Right cardiac atrium (tissue), 5 donors: ENCODE results near the gene SYNJ1. TPM values are rescaled to one million over a fixed set of nuclear protein-coding genes. Genes with fewer than 3 reads are reported as not detected.

Experiments
- ATAC-seq, 2 donors: fragments of 200-7000 bp; cut with Tn5 transposase; one replicate each; pipeline versions ENCODE4 v1.8.0 to v1.9.1; 2020; ENCODE audit warnings: moderate library complexity in 2 of 2, mild to moderate bottlenecking in 1 of 2
- DNase-seq, 3 donors: peaks; one replicate each; pipeline ENCODE4 v3.0.0-alpha.2; 2020
- H3K27ac ChIP-seq: one replicate; pipeline ENCODE4 v1.5.1; 2013; ENCODE audit warnings: mild to moderate bottlenecking, low read length, control low read depth, moderate library complexity
- H3K27me3 ChIP-seq: one replicate; pipeline ENCODE4 v1.6.1; 2013; ENCODE audit not compliant: control insufficient read depth, insufficient read depth
- H3K4me1 ChIP-seq: one replicate; pipeline ENCODE4 v1.6.1; 2013; ENCODE audit warnings: low read length; ENCODE audit not compliant: control insufficient read depth, insufficient read depth
- H3K4me3 ChIP-seq: one replicate; pipeline ENCODE4 v1.5.1; 2013; ENCODE audit warnings: low read length, control low read depth
- H3K9me3 ChIP-seq: one replicate; pipeline ENCODE4 v1.6.1; 2013; ENCODE audit warnings: low read length; ENCODE audit not compliant: control insufficient read depth
- WGBS: extraction: QIAGEN DNeasy Blood & Tissue Kit; methylation state at CpG from one replicate; pipeline ENCODE4 v1.1.7; 2013; 5-methylcytosine and 5-hydroxymethylcytosine counted together
- intact Hi-C, 4 donors: fragments of 100-400 bp; cut with DNase I; formaldehyde crosslinking; loops; one replicate each; pipeline versions ENCODE4 v1.11.0 to v1.14.0; 2022 to 2023
- polyA plus RNA-seq: library from polyadenylated mRNA; stranded (reverse); fragments of 200-250 nt; gene quantifications from one replicate; pipeline ENCODE4 v1.2.3, GENCODE V29; 2013
- total RNA-seq, 4 donors: library from RNA; stranded (reverse); fragmentation: NEBNext Ultra II Directional; extraction: Animal tissue kit (Norgen Biotek cat#: 25700); gene quantifications; one replicate each; pipeline ENCODE4 v1.2.1, GENCODE V29; 2021
- donor health status: healthy with polysubstance abuse.
- donor health status: DM: no; HTN: yes; CAD: no.
- donor health status: DM: no; HTN: no; CAD: no.
- donor health status: DM: no; HTN: yes; CAD: no; lungs with severe emphysema.
- donor health status: DM: yes; HTN: yes; CAD: no.

Gene SYNJ1
- total and polyA plus RNA-seq, 5 donors, result 5.8 to 16.9 (median 15.5) TPM

DNA sequence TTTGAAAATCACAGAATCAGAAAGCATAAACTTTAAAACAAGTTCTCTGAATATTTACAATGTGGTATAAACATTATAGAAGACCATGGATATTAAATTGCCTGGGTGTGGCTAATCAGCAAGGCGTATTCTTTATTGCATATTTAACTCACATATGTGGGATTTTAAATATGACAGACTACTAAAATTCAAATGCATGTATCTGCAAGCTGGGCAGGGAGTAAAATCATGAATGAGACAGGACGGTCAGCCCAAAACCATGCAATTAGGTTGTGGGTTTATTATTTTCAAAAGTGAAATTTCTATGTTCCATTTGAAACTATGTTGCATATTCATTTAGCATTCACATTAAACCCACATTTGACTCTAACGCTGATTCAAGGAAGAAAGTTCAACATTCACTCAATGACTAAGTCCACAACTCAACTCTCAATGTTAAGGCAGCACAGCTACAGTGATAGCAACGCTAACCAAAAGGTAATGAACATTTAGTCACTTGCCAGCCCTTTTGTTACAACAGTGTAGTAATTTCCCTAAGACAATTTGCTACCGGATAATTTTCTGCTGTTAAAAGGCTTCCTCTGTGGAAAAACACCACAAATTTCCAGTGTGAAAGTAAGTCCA lies 6.3 kb upstream of the SYNJ1 start:
- DNase-seq (no peak), ATAC-seq (no peak)
- H3K4me3 ChIP-seq, result no peak overlapping the region
- no peak overlapping the region for H3K27ac ChIP-seq
- no peaks in the 10 kb centered on the region for H3K9me3 ChIP-seq
- intact Hi-C loops, result loop anchor here in 1 of 4 donors (5.0 kb wide), 1 partner anchor 33 kb away; no protein-coding TSS in a partner anchor
- no peaks in the 10 kb centered on the region for H3K4me1 ChIP-seq
- H3K27me3 ChIP-seq, result no peaks in the 10 kb centered on the region
- 92% methylated on average over 5 of the region's 5 CpGs for WGBS

DNA sequence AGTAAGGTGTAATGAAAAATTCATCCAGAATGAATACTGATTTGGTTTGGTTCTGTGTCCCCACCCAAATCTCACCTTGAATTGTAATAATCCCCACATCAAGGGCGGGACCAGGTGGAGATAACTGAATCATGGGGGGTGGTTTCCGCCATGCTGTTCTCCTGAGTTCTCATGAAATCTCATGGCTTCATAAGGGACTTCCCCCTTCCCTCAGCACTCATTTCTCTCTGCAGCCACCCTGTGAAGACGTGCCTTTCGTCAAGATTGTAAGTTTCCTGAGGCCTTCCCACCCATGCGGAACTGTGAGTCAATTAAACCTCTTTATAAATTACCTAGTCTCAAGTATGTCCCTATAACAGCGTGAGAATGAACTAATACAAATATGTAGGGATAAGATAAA lies 5.5 kb upstream of the SYNJ1 start:
- Histone ChIP-seq H3K27me3 (no peaks in the 10 kb centered on the region), H3K9me3 (no peaks in the 10 kb centered on the region), H3K4me3 (no peak overlapping the region), H3K27ac (no peak overlapping the region), H3K4me1 (no peaks in the 10 kb centered on the region)
- WGBS, result 96% methylated on average over 6 of the region's 6 CpGs
- intact Hi-C loops, result loop anchor here in 1 of 4 donors (5.0 kb wide), 1 partner anchor 34 kb away; no protein-coding TSS in a partner anchor
- no peak for ATAC-seq
- no peak for DNase-seq

DNA sequence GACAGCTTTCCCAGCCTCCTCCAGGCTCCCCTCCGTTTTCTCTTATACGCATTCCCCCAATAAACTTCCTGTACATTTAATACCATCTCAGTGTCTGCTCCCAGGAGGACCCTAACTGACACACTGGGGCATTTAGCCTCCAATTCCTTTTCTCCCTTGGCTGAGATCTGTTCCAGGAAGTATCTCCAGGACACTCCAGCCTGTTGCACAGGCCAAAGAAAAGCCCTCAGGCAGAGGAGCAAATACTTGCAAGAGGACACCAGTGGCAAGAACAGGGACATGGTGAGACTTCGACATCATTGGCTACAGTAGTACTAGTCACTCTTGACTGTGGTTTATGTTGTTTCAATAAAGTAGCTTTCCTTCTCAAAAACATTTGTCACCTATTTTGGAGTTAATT lies 4.7 kb upstream of the SYNJ1 start:
- Histone ChIP-seq H3K27me3 (no peaks in the 10 kb centered on the region), H3K9me3 (no peaks in the 10 kb centered on the region), H3K4me1 (no peaks in the 10 kb centered on the region), H3K27ac (no peak overlapping the region), H3K4me3 (no peak overlapping the region)
- WGBS, result 86% methylated on average over 3 of the region's 3 CpGs
- intact Hi-C loops, result loop anchor here in 1 of 4 donors (5.0 kb wide), 1 partner anchor 35 kb away; no protein-coding TSS in a partner anchor
- no peak for ATAC-seq
- DNase-seq, result no peak

DNA sequence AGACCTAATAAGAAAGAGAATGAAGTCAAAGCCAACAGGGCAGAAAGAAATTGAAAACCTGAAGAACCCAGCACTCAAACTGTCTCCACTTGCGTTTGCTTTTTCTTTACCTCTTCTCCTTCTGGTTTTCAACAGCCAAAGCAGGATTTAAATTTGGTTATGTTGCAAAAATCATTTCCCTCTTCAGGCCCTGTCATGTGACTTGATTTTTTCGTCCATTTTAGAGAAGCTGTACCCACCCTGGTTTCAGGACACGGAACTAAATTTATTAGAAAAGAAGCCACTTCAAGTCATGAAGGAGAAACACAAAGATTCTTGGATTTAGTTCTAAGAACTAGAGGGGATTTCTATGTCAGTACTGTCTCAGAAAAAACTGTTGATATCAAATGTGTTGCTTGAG lies 1.0 kb upstream of the SYNJ1 start:
- no peak for DNase-seq
- ATAC-seq, result no peak
- intact Hi-C loops, result no loop called here
- Histone ChIP-seq H3K27ac (no peak overlapping the region), H3K4me1 (peaks cover 3% of the 10 kb centered on the region), H3K27me3 (no peaks in the 10 kb centered on the region), H3K4me3 (peak overlapping the region; percentile 81), H3K9me3 (no peaks in the 10 kb centered on the region)
- WGBS, result 62% methylated on average over 3 of the region's 3 CpGs

DNA sequence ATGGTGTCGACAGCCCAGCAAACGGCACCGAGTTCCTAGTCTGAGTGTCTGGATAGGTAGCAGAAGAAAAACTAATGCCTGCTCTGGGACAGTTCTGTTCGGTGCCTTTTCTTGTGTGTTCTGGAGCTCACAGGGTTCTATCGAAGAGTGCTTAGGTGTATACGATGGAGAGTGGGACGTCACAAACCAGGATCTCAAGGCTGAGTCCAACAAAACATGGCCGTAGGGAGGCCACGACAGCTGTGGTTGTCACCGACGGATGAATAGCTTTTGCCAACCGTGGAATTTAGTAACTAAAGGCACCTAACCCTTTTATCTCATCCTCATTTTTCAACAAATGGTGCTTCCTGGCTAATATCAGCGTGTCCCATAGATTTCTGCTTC lies 635 bp upstream of the SYNJ1 start:
- Histone ChIP-seq H3K27ac (peak overlapping the region; percentile 66), H3K27me3 (no peaks in the 10 kb centered on the region), H3K4me3 (peak overlapping the region; percentile 81), H3K9me3 (no peaks in the 10 kb centered on the region), H3K4me1 (peaks cover 3% of the 10 kb centered on the region)
- DNase-seq (no peak), ATAC-seq (no peak)
- intact Hi-C loops, result no loop called here
- 4% methylated on average over 13 of the region's 13 CpGs for WGBS

DNA sequence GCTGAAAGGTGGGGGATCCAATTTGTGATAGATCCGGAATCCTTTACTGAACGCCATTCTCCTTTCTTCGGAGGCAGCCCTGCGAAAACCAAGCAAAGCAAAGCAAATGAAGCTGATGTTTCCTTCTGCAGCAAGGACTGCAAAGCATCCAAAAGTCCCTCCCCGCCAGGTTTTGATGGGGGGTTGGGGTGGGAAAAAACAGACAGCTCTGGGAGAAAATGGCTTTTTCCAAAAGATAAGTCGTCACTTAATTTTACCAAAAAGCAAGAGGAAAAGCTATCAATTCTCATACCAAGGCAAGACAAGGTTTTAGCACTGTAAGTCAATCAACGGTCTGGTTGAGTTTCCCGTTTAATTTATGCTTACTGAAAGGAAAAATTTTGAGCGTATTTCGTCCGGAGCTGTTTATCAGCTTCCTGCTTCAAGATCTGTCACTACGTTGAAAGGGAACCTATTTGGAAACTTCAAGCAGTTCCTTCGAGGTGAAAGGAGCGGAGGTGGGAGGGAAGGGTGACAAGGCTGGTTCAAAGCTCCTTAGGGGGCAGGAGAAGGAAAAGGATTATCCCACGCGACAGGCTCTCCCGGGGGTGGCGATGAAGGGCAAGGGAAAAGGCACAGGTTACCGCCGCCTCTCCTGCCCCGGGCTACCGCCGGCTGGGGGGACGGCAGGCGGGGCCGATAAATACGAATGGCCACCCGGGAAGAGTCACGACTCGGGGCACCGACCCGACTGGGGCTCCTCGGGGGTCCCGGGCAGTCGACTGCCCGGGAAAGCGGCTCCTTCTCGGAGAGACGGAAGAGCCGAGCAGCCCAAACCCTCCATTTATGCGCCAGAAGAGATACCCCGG lies 750 bp downstream of the SYNJ1 start:
- H3K27ac ChIP-seq, result peak overlapping the region; percentile 85
- H3K27me3 ChIP-seq, result no peaks in the 10 kb centered on the region
- DNase-seq (peak in 2 of 3 donors; percentile 45 to 59), ATAC-seq (peak; percentile 26 to 56)
- no peaks in the 10 kb centered on the region for H3K9me3 ChIP-seq
- peak overlapping the region; percentile 81 for H3K4me3 ChIP-seq
- intact Hi-C loops, result loop anchor here in 1 of 4 donors (2.0 kb wide), 1 partner anchor 44 kb away; the partner anchor contains the start of gene PAXBP1
- H3K4me1 ChIP-seq, result peaks cover 3% of the 10 kb centered on the region
- WGBS, result under 1% methylated on average over 42 of the region's 42 CpGs

DNA sequence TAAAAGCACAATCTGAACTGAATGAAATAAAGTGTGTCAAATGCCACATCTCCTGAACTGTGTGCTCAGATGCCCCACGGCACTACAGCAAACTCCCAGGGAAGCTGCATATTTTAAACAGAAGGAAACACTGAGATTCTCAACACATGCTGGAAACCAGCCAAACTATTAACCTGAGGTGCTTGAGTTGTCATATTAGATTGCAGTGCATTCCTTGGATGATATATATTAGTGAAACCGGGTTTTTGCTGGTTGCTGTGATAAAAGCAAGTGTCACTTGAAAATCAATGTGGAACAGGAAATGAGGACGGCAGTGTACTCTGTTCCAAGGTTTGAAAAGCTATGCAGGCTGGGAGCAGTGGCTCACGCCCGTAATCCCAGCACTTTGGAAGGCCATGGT lies 8.7 kb downstream of the SYNJ1 start:
- no peaks in the 10 kb centered on the region for H3K27me3 ChIP-seq
- intact Hi-C loops, result no loop called here
- DNase-seq, result no peak
- no peak for ATAC-seq
- no peaks in the 10 kb centered on the region for H3K9me3 ChIP-seq
- H3K4me1 ChIP-seq, result no peaks in the 10 kb centered on the region
- H3K4me3 ChIP-seq, result no peak overlapping the region
- no peak overlapping the region for H3K27ac ChIP-seq
- 68% methylated on average over 5 of the region's 5 CpGs for WGBS

DNA sequence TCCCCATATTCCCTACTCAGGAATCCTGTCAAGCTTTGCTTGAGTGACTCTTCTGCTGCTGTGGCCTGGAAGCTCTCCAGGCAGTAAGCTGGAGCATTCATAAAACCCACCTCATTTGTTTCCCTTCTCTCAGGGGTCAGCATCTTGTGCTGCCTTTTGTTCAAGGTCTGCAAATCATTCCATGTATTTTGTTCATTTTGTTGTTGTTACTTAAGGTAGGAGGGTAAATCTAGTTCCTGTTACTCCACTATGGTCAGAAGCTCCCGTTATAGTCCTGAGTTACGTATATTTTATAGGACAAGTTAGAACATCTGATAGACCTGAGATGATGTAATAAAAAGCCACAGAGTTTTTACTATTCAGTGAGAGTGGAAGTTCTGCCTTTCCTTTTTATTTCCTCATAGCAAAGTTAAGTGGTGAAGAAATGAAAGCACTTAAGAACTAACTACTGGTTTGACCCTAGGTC lies 9.9 kb downstream of the SYNJ1 start:
- Histone ChIP-seq H3K4me1 (no peaks in the 10 kb centered on the region), H3K27ac (no peak overlapping the region), H3K4me3 (no peak overlapping the region), H3K9me3 (no peaks in the 10 kb centered on the region), H3K27me3 (no peaks in the 10 kb centered on the region)
- 85% methylated on average over 2 of the region's 2 CpGs for WGBS
- ATAC-seq (no peak), DNase-seq (no peak)
- intact Hi-C loops, result no loop called here

DNA sequence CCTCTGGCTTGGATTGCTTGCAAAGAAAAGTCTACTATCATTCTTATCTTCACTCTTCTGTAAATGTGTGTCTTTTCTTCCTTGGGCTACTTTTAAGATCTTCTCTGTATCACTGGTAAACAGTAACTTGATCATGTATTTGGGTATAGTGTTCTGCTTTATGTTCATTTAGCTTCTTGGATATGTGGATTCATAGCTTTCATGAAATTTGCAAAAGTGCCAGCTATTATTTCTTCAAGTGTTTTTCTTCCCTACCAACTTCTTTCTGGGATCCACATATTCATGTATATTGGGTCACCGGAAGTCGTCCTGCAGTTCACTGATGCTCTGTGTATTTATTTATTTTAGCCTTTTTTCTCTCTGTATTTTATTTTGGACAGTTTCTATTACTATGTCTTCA lies 11.3 kb downstream of the SYNJ1 start:
- no peak for DNase-seq
- Histone ChIP-seq H3K27me3 (no peaks in the 10 kb centered on the region), H3K4me3 (no peak overlapping the region), H3K4me1 (no peaks in the 10 kb centered on the region), H3K27ac (no peak overlapping the region), H3K9me3 (no peaks in the 10 kb centered on the region)
- WGBS, result 97% methylated on average over 2 of the region's 2 CpGs
- intact Hi-C loops, result no loop called here
- no peak for ATAC-seq

DNA sequence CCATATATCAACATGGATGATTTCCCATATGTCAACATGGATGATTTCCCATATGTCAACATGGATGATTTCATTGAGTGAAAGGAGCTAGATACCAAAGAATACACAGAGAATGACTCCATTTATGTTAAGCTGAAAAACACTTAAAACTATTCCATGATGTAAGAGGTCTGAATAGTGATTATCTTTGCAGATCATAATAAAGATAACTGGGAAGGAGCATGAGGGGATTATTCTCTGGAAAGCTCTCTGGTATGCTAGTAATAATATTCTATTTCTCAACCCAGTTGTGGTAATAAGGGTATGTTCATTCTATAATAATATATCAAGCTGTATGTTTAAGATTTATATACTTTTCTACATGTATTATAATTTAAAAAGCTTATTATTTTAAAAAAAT lies 14.1 kb downstream of the SYNJ1 start:
- H3K4me1 ChIP-seq, result no peaks in the 10 kb centered on the region
- no peak for ATAC-seq
- no peak overlapping the region for H3K4me3 ChIP-seq
- no peaks in the 10 kb centered on the region for H3K27me3 ChIP-seq
- H3K9me3 ChIP-seq, result no peaks in the 10 kb centered on the region
- no peak for DNase-seq
- intact Hi-C loops, result no loop called here
- no peak overlapping the region for H3K27ac ChIP-seq

DNA sequence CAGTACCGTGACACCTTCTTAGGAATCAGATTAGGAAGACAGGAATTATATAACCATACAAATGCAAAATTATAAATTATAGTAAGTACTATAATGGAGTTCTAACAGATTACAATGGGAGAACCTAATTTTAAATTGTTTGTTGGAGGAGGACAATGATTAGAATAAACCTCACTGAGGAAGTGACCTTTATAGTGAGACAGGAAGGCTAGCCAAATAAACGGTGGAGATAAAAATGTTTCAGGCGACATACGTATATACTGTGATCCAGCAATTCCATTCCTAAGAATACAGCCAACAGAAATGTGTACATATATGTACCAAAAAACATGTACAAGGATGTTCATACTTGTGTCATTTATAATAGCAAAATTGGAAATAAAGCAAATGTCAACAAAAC lies 15.2 kb downstream of the SYNJ1 start:
- DNase-seq, result no peak
- WGBS, result 44% methylated on average over 4 of the region's 4 CpGs

More for the DNA sequence above, 15.2 kb downstream of the SYNJ1 start:
- intact Hi-C loops, result no loop called here
- no peak for ATAC-seq
- Histone ChIP-seq H3K27me3 (no peaks in the 10 kb centered on the region), H3K4me3 (no peak overlapping the region), H3K4me1 (no peaks in the 10 kb centered on the region), H3K27ac (no peak overlapping the region), H3K9me3 (no peaks in the 10 kb centered on the region)
